ENCODE measurements around the gene TCTA.

- TF ChIP-seq CTCF (IDR thresholded peaks at IDR 0.05; ENCODE audit: low read depth, low read length, poor library complexity, severe bottlenecking) (no peak), EZH2phosphoT487 (IDR thresholded peaks at IDR 0.05; ENCODE audit: borderline replicate concordance, low read length) (no peak)
Measured at GRCh38 chr3:49413338-49413734, 1.1 kb downstream of the TCTA start.
